T-helper 17 cell (primary cell): ENCODE measurements around the gene TTLL5. TPM values are rescaled to one million over a fixed set of nuclear protein-coding genes. Genes with fewer than 3 reads are reported as not detected.

Experiments
- ATAC-seq: fragments of 150-1000 bp; cut with Tn5 transposase; 2 replicates; pipeline ENCODE4 v1.10.0; 2021; ENCODE audit warnings: mild to moderate bottlenecking, moderate library complexity
- DNase-seq, 3 donors: peaks; one replicate each; pipeline versions ENCODE4 v3.0.0 to v3.0.0-alpha.2; 2020 to 2021
- H3K9me3 ChIP-seq: one replicate; pipeline ENCODE4 v1.7.0; 2013; ENCODE audit warnings: low read length, mild to moderate bottlenecking; ENCODE audit not compliant: control insufficient read depth, poor library complexity, severe bottlenecking
- H3K27ac Mint-ChIP-seq: one replicate; pipeline ENCODE4 v1.8.0; 2022; ENCODE audit warnings: mild to moderate bottlenecking, moderate library complexity, mixed read lengths
- H3K27me3 Mint-ChIP-seq: one replicate; pipeline ENCODE4 v1.8.0; 2022; ENCODE audit warnings: mixed read lengths
- H3K36me3 Mint-ChIP-seq: one replicate; pipeline ENCODE4 v1.8.0; 2022; ENCODE audit warnings: low read depth, mixed read lengths
- H3K4me1 Mint-ChIP-seq: one replicate; pipeline ENCODE4 v1.8.0; 2022; ENCODE audit warnings: mild to moderate bottlenecking, mixed read lengths
- H3K4me3 Mint-ChIP-seq: one replicate; pipeline ENCODE4 v1.8.0; 2022; ENCODE audit warnings: mild to moderate bottlenecking, moderate library complexity, mixed read lengths
- total RNA-seq, 4 donors: library from RNA in 2 of 4; stranded (reverse) in 2 of 4; gene quantifications; one replicate each; pipeline ENCODE4 v1.2.3 and lab custom pipeline; 2022 to 2026

TTLL5 gene
- total RNA-seq, 2 donors from 2014 or later = 26.0 to 31.9 TPM

GRCh38 chr14:75715926-75716780 is 55.1 kb downstream of the TTLL5 start:
- Mint-ChIP-seq H3K4me3 (no peak overlapping the region), H3K36me3 (peaks cover 7% of the 10 kb centered on the region), H3K4me1 (peaks cover 5% of the 10 kb centered on the region), H3K27me3 (no peaks in the 10 kb centered on the region), H3K27ac (no peak overlapping the region)
- no peaks in the 10 kb centered on the region for H3K9me3 ChIP-seq
- ATAC-seq = no peak
- no peak for DNase-seq

- ATAC-seq = no peak
These were observed 56.7 kb downstream of the TTLL5 start for GRCh38 chr14:75717729-75718128.

GRCh38 chr14:75718199-75718598 is 57.2 kb downstream of the TTLL5 start:
- Mint-ChIP-seq H3K4me3 (no peak overlapping the region), H3K36me3 (peaks cover 16% of the 10 kb centered on the region), H3K4me1 (peaks cover 5% of the 10 kb centered on the region), H3K27me3 (no peaks in the 10 kb centered on the region), H3K27ac (no peak overlapping the region)
- ATAC-seq = no peak
- DNase-seq = no peak
- H3K9me3 ChIP-seq = no peaks in the 10 kb centered on the region

More at GRCh38 chr14:75717729-75718128, 56.7 kb downstream of the TTLL5 start:
- Mint-ChIP-seq H3K27me3 (no peaks in the 10 kb centered on the region), H3K36me3 (peaks cover 15% of the 10 kb centered on the region), H3K4me1 (peaks cover 5% of the 10 kb centered on the region), H3K27ac (no peak overlapping the region), H3K4me3 (no peak overlapping the region)
- no peaks in the 10 kb centered on the region for H3K9me3 ChIP-seq
- DNase-seq = no peak

GRCh38 chr14:75720116-75720515 is 59.1 kb downstream of the TTLL5 start:
- Mint-ChIP-seq H3K27me3 (no peaks in the 10 kb centered on the region), H3K27ac (no peak overlapping the region), H3K4me1 (peaks cover 12% of the 10 kb centered on the region), H3K36me3 (peaks cover 16% of the 10 kb centered on the region), H3K4me3 (no peak overlapping the region)
- no peak for DNase-seq
- no peaks in the 10 kb centered on the region for H3K9me3 ChIP-seq
- ATAC-seq = no peak

GRCh38 chr14:75720842-75721498 is 59.9 kb downstream of the TTLL5 start:
- H3K9me3 ChIP-seq = no peaks in the 10 kb centered on the region
- Mint-ChIP-seq H3K4me3 (no peak overlapping the region), H3K36me3 (peaks cover 22% of the 10 kb centered on the region), H3K27me3 (no peaks in the 10 kb centered on the region), H3K4me1 (peaks cover 12% of the 10 kb centered on the region), H3K27ac (peak overlapping the region; percentile 39)
- no peak for DNase-seq
- no peak for ATAC-seq

GRCh38 chr14:75723716-75724115 is 62.7 kb downstream of the TTLL5 start:
- Mint-ChIP-seq H3K27ac (no peak overlapping the region), H3K36me3 (peaks cover 17% of the 10 kb centered on the region)

GRCh38 chr14:75724414-75725204 is 63.6 kb downstream of the TTLL5 start:
- Mint-ChIP-seq H3K4me3 (no peak overlapping the region), H3K36me3 (peaks cover 17% of the 10 kb centered on the region), H3K4me1 (peaks cover 7% of the 10 kb centered on the region), H3K27me3 (no peaks in the 10 kb centered on the region), H3K27ac (no peak overlapping the region)
- DNase-seq (no peak), ATAC-seq (no peak)
- no peaks in the 10 kb centered on the region for H3K9me3 ChIP-seq

More at GRCh38 chr14:75723716-75724115, 62.7 kb downstream of the TTLL5 start:
- H3K4me3 Mint-ChIP-seq = no peak overlapping the region
- no peak for ATAC-seq
- no peaks in the 10 kb centered on the region for H3K9me3 ChIP-seq
- DNase-seq = no peak
- H3K27me3 Mint-ChIP-seq = no peaks in the 10 kb centered on the region
- peaks cover 7% of the 10 kb centered on the region for H3K4me1 Mint-ChIP-seq

GRCh38 chr14:75725481-75725880 is 64.4 kb downstream of the TTLL5 start:
- DNase-seq (no peak), ATAC-seq (no peak)
- H3K27me3 Mint-ChIP-seq = no peaks in the 10 kb centered on the region
- no peak overlapping the region for H3K4me3 Mint-ChIP-seq
- peaks cover 17% of the 10 kb centered on the region for H3K36me3 Mint-ChIP-seq
- H3K4me1 Mint-ChIP-seq = peaks cover 7% of the 10 kb centered on the region
- H3K9me3 ChIP-seq = no peaks in the 10 kb centered on the region
- no peak overlapping the region for H3K27ac Mint-ChIP-seq

- no peak overlapping the region for H3K27ac Mint-ChIP-seq
These were observed 65.3 kb downstream of the TTLL5 start for GRCh38 chr14:75726321-75726720.

GRCh38 chr14:75727124-75727523 is 66.1 kb downstream of the TTLL5 start:
- Mint-ChIP-seq H3K4me3 (no peak overlapping the region), H3K27ac (no peak overlapping the region), H3K27me3 (no peaks in the 10 kb centered on the region), H3K4me1 (peaks cover 7% of the 10 kb centered on the region), H3K36me3 (peaks cover 11% of the 10 kb centered on the region)
- no peaks in the 10 kb centered on the region for H3K9me3 ChIP-seq
- no peak for DNase-seq
- no peak for ATAC-seq

More at GRCh38 chr14:75726321-75726720, 65.3 kb downstream of the TTLL5 start:
- Mint-ChIP-seq H3K4me3 (no peak overlapping the region), H3K27me3 (no peaks in the 10 kb centered on the region), H3K4me1 (peaks cover 7% of the 10 kb centered on the region), H3K36me3 (peaks cover 13% of the 10 kb centered on the region)
- H3K9me3 ChIP-seq = no peaks in the 10 kb centered on the region
- no peak for ATAC-seq
- no peak for DNase-seq

- no peaks in the 10 kb centered on the region for H3K9me3 ChIP-seq
- ATAC-seq (no peak), DNase-seq (no peak)
- Mint-ChIP-seq H3K36me3 (peaks cover 16% of the 10 kb centered on the region), H3K27me3 (no peaks in the 10 kb centered on the region), H3K27ac (no peak overlapping the region), H3K4me3 (no peak overlapping the region), H3K4me1 (peaks cover 4% of the 10 kb centered on the region)
These were observed 71.8 kb downstream of the TTLL5 start for GRCh38 chr14:75732888-75733287.

- DNase-seq (no peak), ATAC-seq (no peak)
- H3K9me3 ChIP-seq = no peaks in the 10 kb centered on the region
- Mint-ChIP-seq H3K4me3 (no peak overlapping the region), H3K27ac (no peak overlapping the region), H3K4me1 (peaks cover 4% of the 10 kb centered on the region), H3K36me3 (peaks cover 16% of the 10 kb centered on the region), H3K27me3 (no peaks in the 10 kb centered on the region)
These were observed 73.8 kb downstream of the TTLL5 start for GRCh38 chr14:75734854-75735253.

GRCh38 chr14:75736845-75737485 is 75.9 kb downstream of the TTLL5 start:
- ATAC-seq (no peak), DNase-seq (no peak)
- Mint-ChIP-seq H3K27ac (no peak overlapping the region), H3K36me3 (peaks cover 18% of the 10 kb centered on the region), H3K4me1 (peaks cover 4% of the 10 kb centered on the region), H3K27me3 (no peaks in the 10 kb centered on the region), H3K4me3 (no peak overlapping the region)
- H3K9me3 ChIP-seq = no peaks in the 10 kb centered on the region
